ENCODE measurements around the gene MAGI3.

- no peak for TF ChIP-seq POLR2A (IDR thresholded peaks at IDR 0.05; ENCODE audit: low read length)
- no peak for TF ChIP-seq GATA1 (IDR thresholded peaks at IDR 0.05; ENCODE audit: low read depth, low read length)
These were observed 10.8 kb downstream of the MAGI3 start for GRCh38 chr1:113401067-113401466.

Measured in erythroblast (primary cell).